HG03108 (cell line): ENCODE measurements around the gene FCHO2.
A peak's percentile ranks its signal among the peaks of the same experiment; 100 is the strongest.
"Not testable (repeated sequence)": the region's sequence is repeated elsewhere in the genome, so short reads cannot be mapped to it uniquely, and the experiment has no call there.

Source experiments
- ATAC-seq: cut with Tn5 transposase; IDR thresholded peaks from one replicate; pipeline ENCODE4 v1.9.1; 2021; ENCODE audit warnings: moderate library complexity; ENCODE audit not compliant: unreplicated experiment

FCHO2 gene

DNA sequence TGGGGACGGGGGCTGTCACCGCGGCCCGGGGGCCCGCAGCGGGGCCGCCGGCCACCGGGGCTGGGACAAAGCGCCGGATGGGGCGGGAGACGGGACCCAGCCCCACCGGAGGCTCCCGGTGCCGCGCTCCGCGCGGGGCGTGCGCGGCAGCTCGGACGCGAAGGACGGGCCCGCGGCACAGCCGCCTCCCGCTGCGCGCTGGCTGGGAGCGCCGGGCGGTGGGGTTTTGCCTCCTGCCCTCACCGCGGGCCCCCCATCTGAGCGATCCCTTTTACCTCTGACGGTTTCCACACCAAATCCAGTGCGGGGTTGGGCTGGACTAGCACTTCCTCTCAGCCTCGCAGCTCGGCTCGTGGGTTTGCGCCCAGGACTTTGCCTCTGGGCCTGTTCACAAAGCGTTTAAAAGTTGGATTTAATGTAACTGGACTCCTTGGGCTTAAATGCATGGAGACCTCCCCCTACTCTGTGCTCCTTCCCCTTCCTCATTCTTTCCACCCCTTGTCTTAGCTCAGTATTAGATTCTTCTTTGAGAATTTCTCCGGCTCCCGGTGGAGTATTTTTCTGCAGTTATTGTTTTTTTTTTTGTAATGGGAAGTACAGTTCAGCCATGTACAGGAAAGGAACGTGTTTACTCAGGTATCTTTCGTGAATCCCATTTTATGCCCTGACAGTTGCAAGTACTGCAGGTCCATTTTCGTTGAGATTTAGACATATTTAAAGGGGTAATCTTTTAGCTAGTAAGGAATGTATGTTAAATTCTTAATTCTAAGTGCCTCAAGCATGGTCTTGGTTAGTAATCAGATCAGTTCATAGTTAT lies 691 bp downstream of the FCHO2 start:
- ATAC-seq = peak; percentile 28

DNA sequence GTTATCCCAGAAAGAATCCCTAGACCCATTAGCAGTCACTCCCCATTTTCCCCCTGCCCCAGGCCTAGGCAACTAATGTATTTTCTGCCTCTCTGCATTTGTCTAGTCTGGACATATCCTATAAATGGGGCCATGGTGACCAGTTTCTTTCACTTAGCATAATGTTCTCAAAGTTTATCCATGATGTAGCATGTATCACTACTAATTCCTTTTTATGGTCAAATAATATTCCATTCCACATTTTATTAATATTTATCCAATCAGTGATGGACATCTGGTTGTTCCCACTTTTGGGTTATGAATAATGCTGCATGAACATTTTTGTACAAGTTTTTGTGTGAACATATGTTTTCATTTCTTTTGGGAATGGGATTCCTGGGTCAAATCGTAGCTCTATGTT lies 1.5 kb downstream of the FCHO2 start:
- no peak for ATAC-seq

DNA sequence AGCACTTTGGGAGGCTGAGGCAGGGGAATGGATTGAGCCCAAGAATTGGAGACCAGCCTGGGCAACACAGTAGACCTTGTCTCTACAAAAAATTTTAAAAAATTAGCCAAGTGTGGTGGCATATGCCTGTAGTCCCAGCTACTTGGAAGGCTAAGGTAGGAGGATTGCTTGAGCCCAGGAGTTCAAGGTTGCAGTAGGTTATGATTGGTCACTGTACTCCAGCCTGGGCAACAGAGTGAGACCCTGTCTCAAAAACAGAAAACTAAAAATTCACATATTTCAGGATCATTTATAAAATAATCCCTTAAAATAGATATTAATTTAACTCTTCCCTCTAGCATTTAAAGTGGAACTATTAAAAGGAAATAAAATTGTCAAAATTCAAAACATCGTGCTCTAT lies 3.4 kb downstream of the FCHO2 start:
- ATAC-seq = no peak

DNA sequence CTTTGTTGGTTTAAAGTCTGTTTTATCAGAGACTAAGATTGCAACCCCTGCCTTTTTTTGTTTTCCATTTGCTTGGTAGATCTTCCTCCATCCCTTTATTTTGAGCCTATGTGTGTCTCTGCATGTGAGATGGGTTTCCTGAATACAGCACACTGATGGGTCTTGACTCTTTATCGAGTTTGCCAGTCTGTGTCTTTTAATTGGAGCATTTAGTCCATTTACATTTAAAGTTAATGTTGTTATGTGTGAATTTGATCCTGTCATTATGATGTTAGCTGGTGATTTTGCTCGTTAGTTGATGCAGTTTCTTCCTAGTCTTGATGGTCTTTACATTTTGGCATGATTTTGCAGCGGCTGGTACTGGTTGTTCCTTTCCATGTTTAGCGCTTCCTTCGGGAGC lies 18.6 kb downstream of the FCHO2 start:
- not testable (repeated sequence) for ATAC-seq

DNA sequence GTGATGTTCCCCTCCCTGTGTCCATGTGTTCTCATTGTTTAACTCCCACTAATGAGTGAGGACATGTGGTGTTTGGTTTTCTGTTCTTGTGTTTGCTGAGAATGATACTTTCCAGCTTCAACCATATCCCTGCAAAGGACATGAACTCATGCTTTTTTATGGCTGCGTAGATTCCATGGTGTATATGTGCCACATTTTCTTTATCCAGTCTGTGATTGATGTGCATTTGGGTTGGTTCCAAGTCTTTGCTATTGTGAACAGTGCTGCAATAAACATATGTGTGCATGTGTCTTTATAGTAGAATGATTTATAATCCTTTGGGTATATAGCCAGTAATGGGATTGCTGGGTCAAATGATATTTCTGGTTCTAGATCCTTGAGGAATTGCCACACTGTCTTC lies 21.0 kb downstream of the FCHO2 start:
- ATAC-seq = not testable (repeated sequence)

DNA sequence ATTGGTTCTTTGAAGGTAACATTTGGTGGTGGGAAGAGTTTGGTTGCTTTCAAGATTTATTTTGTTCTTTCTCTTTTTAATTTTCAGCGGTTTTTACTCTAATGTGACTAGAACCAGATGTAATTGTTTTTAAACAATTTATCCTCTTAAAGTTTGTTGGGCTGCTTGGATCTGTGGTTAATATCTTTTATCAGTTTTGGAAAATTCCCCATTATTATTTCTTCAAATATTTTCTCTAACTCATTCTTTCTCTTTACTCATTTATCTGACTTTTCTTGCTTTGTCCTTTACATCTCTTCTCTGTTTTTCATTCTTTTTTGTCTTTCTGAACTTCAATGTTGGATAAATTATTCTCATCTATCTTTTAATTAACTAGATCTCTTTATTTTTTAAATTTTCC lies 29.9 kb downstream of the FCHO2 start:
- no peak for ATAC-seq

DNA sequence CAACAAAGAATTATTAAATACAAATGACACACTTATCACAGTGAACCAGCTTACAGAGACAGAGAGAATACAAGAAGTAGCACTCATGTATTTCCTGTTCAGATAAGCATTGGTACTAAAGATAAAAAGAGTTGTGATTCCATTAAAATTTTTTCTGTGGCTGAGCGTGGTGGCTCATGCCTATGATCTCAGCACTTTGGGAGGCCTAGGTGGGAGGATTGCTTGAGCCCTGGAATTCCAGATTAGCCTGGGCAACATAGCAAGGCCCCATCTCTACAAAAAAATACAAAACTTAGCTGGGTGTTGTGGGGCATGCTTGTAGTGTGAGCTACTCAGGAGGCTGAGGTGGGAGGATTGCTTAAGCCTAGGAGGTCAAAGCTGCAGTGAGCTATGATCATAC lies 32.9 kb downstream of the FCHO2 start:
- ATAC-seq = no peak

DNA sequence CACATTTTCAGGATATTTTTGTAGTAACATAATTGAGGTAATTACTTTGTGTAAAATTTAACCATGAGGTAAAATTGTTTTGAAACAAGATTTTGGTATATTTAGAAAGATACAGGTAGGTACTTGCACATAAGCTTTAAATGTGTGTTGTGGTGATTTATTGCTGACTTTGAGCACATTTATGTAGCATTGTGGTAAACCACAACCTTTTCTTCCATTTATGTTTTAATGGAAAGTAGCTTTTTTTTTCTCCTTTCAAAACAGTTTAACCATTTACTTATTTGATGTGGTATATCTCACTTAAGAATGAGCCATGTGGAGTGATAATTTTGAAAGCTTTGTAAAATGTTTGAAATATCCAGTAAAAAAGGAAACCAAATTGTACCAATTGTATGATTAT lies 35.6 kb downstream of the FCHO2 start:
- no peak for ATAC-seq

DNA sequence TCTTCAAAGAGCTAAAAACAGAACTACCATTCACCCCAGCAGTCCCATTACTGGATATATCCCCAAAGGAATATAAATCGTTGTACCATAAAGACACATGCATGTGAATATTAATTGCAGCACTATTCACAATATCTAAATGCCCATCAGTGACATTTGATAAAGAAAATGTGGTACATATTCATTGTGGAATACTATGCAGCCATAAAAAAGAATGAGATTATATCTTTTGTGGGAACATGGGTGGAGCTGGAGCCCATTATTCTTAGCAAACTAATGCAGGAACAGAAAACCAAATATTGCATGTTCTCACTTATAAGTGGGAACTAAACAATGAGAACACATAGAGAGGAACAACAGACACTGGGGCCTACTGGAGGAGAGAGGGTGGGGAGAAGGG lies 38.7 kb downstream of the FCHO2 start:
- ATAC-seq = no peak

DNA sequence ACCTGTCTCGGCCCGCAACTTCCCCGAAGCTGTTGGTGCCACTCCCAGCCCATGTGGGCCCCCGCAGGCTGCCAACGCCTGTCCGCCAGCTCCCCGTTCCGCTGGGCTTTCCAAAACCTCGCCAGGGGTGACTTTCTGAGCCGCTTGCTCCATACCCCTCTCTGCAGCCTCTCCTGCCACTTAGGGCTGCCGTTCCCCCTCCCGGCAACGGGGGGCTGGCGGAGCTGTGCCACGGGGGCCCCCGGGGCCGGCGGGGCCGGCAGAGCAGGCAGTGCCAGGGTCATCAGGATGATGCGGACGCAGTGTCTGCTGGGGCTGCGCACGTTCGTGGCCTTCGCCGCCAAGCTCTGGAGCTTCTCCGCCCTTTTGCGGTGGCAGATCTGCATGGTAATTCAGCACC lies 40.8 kb downstream of the FCHO2 start:
- no peak for ATAC-seq

DNA sequence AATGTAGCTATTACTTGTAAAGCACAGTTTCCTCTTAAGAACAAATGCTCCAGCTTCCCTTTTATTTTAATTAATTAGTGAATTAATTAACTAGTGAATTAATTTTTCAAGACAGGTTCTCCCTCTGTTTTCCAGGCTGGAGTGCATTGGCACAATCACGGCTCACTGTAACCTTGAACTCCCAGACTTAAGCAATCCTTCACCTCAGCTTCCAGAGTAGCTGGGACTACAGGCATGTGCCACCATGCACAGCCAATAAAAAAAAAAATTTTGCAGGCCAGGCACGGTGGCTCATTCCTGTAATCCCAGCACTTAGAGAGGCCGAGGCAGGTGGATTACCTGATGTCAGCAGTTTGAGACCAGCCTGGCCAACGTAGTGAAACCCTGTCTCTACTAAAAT lies 44.1 kb downstream of the FCHO2 start:
- ATAC-seq = no peak

DNA sequence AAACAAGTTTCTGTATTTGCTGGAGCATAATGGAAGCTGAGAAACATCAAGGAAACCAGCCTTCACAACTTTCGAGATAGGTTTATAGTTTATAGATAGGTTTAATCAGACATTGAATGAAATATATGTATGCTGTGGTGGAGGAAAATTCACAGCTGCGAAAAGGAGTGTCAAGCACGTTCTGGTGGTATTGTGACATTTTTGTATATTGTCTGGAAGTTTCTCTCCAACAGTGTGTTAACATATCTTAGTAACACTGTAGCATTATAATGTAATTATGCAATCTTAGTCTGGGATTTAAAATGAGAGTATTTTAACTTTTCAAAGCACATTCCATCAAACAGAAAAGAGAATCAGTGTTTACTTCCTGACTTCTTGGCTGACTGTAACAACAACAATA lies 50.0 kb downstream of the FCHO2 start:
- ATAC-seq = no peak

DNA sequence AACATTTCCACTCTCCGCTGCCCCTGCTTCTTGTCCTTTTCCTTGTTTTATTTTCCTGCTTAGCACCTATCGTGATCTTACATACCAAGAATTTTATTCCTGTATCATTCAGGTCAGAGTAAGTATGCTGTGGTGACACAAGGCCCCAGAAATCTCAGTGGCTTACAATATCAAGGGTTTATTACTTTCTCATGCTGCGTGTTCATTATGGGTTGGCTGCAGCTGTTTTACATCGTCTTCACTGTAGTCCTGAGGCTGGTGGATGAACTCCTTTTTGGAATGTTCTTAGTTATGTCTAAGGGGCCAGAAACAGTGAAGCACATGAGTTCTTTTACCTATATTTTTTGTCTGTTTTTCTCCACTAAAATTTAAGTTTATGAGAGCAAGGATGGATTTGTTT lies 51.2 kb downstream of the FCHO2 start:
- no peak for ATAC-seq

DNA sequence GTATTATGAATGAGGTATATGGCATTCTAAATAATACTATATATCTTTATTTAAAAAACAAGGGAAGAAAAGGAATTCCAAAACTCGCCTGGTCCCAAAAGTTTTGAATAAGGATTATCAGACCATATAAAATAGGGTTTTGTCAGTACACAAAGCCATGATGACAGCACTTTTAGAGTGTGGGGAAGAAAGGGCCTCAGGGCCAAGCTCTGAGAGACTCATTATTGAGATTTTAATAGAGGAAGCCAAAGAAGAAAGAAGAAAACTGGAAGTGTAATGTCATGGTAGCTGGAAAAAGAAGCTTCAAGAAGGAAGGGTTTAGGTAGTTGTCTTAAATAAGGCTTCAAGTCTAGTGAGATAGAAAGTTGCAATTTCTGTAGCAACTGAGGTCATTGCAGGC lies 53.0 kb downstream of the FCHO2 start:
- ATAC-seq = no peak

DNA sequence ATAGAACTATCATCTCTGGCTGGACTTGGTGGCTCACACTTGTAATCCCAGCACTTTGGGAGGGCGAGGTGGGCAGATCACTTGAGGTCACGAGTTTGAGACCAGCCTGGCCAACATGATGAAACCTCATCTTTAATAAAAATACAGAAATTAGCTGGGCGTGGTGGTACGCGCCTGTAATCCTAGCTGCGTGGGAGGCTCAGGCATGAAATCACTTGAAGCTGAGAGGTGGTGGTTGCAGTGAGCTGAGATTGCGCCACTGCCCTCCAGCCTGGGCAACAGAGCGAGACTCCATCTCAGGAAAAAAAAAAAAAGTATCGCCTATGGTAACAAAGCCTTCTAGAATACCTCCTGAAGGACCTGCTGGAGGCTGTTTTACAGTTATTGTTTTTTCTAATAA lies 55.8 kb downstream of the FCHO2 start:
- not testable (repeated sequence) for ATAC-seq

DNA sequence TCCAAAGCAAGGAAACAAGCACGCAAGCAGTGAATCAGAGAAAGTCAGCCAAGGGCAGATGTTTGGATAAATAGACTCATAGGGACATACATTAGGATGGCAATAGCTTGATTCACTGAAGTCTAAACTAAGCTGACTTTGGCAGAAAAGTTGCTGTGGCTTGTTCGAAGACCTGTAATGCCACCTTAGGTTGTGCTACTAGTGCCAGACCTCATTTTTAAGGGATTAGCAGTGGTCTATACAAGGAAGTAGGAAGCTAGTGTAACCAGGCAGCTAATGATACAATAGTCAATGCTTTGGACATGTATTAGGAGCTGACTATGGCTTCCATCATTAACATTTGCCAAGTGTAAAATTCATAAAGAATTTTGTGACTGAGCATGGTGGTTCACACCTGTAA lies 63.1 kb downstream of the FCHO2 start:
- ATAC-seq = no peak

DNA sequence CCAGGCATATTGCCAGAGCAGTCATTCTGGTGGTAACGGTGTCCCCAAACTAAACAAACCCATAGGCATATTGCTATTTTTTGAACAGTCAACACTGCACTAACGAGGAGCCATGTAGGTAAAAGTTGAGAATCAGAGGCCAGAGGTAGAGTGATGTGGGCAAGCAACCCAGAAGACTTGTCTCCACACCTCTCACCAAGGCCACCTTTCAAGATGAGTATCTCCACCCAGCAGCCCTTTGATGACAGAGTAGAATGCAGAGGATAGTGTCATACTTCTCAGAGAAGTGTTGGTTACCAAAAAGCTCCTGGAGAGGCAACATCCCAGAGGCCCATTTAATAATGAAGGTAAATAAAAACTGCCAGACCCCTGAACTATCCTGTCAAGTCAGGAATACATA lies 63.9 kb downstream of the FCHO2 start:
- ATAC-seq = no peak

DNA sequence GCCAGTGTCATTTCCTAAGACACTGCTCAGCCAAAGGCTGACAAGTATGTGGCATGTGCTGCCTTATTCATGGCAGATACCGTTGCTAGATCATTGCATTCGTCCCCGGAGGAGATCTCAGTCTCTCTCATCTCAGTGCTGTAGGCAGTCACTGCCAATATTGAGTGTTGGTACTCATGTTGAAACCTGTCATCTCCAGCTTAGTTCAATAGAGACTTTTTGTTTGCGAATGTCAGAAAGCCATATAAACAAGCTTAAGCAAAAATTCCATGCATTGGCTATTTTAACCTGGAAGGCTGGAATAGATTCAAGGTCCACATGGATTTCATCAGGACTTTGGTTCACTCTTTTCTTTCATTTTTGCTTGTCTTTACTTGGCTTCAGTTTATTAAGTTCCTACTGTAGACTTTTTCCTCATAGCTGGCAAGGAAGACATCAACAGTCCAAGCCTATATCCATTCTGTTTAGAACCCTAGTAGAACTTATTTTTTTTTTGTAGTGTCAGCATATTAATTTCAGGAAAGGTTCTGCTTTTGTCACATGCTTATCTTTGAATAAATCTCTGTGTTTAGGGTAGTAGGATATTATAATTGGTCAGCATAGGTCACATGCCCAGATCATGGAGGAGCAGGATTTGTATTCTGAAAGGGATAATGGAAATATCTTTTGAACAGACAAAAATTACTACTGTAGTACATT lies 66.8 kb downstream of the FCHO2 start:
- no peak for ATAC-seq

DNA sequence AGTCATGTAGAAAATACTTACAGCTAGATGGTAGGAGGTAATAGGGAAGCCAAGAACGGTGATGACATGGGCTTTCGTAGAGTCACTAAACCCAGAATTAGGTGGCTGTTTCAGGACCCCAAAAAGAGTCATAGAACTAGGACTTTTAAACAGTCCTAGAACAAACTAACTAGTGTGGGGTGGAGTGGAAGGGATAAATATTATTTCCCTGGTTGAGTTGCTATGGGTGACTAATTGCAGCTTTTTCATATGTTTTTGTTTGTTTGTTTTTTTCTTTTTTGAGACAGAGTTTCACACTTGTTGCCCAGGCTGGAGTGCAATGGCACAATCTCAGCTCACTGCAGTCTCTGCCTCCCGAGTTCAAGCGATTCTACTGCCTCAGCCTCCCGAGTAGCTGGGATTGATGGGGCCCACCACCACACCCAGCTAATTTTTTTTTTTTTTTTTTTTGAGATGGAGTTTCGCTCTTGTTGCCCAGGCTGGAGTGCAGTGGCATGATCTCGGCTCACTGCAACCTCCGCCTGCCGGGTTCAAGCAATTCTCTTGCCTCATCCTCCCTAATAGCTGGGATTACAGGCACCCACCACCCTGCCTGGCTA lies 69.2 kb downstream of the FCHO2 start:
- not testable (repeated sequence) for ATAC-seq

DNA sequence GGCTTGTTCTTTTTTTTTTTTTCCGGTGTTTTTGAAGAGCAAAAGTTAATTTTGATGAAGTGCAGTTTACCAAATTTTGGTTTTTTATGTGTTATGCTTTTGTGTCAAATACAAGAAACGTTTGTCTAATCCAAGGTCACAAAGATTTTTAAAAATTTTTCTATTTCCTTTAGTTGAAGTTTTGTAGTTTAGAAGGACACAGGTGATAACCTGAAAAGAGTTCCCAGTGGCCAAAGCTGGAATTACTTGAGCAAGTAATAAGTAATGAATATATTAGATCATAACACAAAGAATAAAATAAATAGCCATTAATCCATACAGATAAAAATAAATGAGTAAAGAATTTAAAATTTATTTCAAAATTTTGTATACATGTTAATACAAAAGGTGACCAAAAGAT lies 71.5 kb downstream of the FCHO2 start:
- ATAC-seq = no peak

DNA sequence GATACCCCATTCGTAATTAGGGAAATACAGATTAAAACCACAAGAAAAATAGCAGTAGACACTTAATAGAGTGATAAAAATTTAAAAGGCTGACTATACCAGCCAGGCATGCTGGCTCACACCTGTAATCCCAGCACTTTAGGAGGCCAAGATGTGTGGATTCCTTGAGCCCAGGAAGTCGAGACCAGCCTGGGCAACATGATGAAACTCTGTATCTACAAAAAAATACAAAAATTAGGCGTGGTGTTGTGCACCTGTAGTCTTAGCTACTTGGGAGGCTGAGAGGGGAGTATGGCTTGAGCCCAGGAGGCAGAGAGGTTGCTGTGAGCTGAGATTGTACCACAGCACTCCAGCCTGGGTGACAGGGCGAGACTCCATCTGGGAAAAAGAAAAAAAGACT lies 72.0 kb downstream of the FCHO2 start:
- ATAC-seq = no peak

DNA sequence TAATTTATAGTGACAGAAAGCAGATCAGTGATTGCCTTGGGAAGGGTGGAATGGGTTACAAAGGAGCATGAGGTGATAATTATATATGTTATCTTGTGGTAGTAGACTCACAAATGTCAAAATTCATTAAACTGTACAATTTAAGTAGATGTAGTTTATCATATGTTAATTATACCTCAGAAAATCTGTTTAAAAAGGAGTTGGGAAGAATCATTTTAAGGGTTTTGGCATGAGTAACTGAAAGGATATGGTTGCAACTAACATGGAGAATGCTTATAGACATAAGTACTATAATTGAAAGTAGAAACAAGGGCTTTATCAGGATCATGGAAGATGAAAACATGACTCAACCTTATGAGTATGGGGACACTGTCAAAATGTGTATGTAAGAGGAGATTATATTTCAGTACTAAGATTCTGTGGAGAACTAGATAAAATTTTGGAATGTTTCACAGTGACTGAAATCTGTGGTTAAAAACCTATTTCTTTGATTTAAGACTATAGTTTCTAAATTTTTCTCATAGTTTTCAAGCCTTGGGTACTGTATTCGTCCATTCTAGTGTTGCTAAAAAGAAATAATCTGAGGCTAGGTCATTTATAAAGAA lies 73.3 kb downstream of the FCHO2 start:
- no peak for ATAC-seq
